H1 (cell line): ENCODE results near the gene UVRAG. TPM values are rescaled to one million over a fixed set of nuclear protein-coding genes. Genes with fewer than 3 reads are reported as not detected.

Source experiments
- CTCF ChIA-PET: fragments of 300-600 bp; sonication (Branson Sonifier 250); formaldehyde crosslinking; loops from one replicate; lab custom pipeline; 2021; ENCODE audit not compliant: partially characterized antibody; lab: Charles Lee
- POLR2A ChIA-PET: fragments of 300-600 bp; sonication (Branson Sonifier 250); formaldehyde crosslinking; loops from one replicate; lab custom pipeline; 2021; ENCODE audit warnings: inconsistent platforms; ENCODE audit not compliant: partially characterized antibody; lab: Charles Lee
- DNase-seq, 2 experiments: peaks; one replicate each; pipeline versions ENCODE4 v3.0.0 to v3.0.0-alpha.2; 2010 to 2022; ENCODE audit warnings: low spot score in 2 of 2, low read depth in 1 of 2, mixed read lengths in 1 of 2
- FAIRE-seq: peaks from 2 replicates; lab custom pipeline; 2011; peaks lifted over from hg19 to GRCh38; lab: Jason Lieb, UNC
- H2AFZ ChIP-seq: 2 replicates; pipeline ENCODE4 v1.8.1; 2012; ENCODE audit warnings: low read length, inconsistent platforms
- H2AK5ac ChIP-seq: 2 replicates; pipeline ENCODE4 v1.6.1; 2013; ENCODE audit warnings: low read depth, low read length
- H2BK120ac ChIP-seq: replicated peaks from 2 replicates; pipeline ENCODE3; 2013; ENCODE audit warnings: low read depth, low read length, inconsistent platforms
- H2BK12ac ChIP-seq: 2 replicates; pipeline ENCODE4 v1.6.1; 2013; ENCODE audit warnings: low read depth, low read length
- H2BK15ac ChIP-seq: 2 replicates; pipeline ENCODE4 v1.6.1; 2013; ENCODE audit warnings: low read length
- H2BK20ac ChIP-seq: 2 replicates; pipeline ENCODE4 v1.6.1; 2013; ENCODE audit warnings: low read length
- H2BK5ac ChIP-seq: 2 replicates; pipeline ENCODE4 v1.6.1; 2013; ENCODE audit warnings: low read depth, low read length
- H3K14ac ChIP-seq: 2 replicates; pipeline ENCODE4 v1.6.1; 2013; ENCODE audit warnings: inconsistent platforms; ENCODE audit not compliant: insufficient read length
- H3K18ac ChIP-seq: 2 replicates; pipeline ENCODE4 v1.6.1; 2013; ENCODE audit warnings: low read length; ENCODE audit errors: extremely low read depth
- H3K23ac ChIP-seq: 2 replicates; pipeline ENCODE4 v1.6.1; 2013; ENCODE audit warnings: inconsistent platforms; ENCODE audit not compliant: insufficient read length
- H3K23me2 ChIP-seq: 2 replicates; pipeline ENCODE4 v1.6.1; 2013; ENCODE audit warnings: low read depth, low read length
- H3K27ac ChIP-seq: 2 replicates; pipeline ENCODE4 v1.6.1; 2011; ENCODE audit warnings: low read depth, low read length, inconsistent platforms
- H3K27me3 ChIP-seq, 4 experiments: replicated peaks in 1 of 4; 1 replicate in 1 of 4; 2 replicates in 3 of 4; pipeline versions ENCODE4 v1.6.1 to v1.8.1; 2011 to 2013; ENCODE audit warnings: low read length in 3 of 4, mild to moderate bottlenecking in 3 of 4, inconsistent platforms in 2 of 4, mixed read lengths in 2 of 4, moderate library complexity in 1 of 4; ENCODE audit not compliant: control insufficient read depth in 3 of 4, insufficient read depth in 3 of 4; ENCODE audit errors: extremely low read depth in 1 of 4
- H3K36me3 ChIP-seq, 4 experiments: 2 replicates each; pipeline versions ENCODE4 v1.6.1 to v1.8.1; 2011 to 2013; ENCODE audit warnings: mild to moderate bottlenecking in 4 of 4, low read length in 3 of 4, moderate library complexity in 2 of 4, control low read depth in 1 of 4, inconsistent platforms in 1 of 4; ENCODE audit not compliant: insufficient read depth in 4 of 4, control insufficient read depth in 2 of 4
- H3K4ac ChIP-seq: replicated peaks from 2 replicates; pipeline ENCODE3; 2013; ENCODE audit warnings: low read length, low read depth, mixed read lengths, inconsistent platforms; ENCODE audit not compliant: insufficient read length
- H3K4me1 ChIP-seq, 4 experiments: replicated peaks in 1 of 4; 1 replicate in 1 of 4; 2 replicates in 3 of 4; pipeline versions ENCODE4 v1.6.1 to v1.8.1; 2011 to 2013; ENCODE audit warnings: low read length in 3 of 4, inconsistent platforms in 2 of 4, mixed read lengths in 1 of 4; ENCODE audit not compliant: insufficient read depth in 4 of 4, control insufficient read depth in 3 of 4
- H3K4me2 ChIP-seq, 2 experiments: 2 replicates each; pipeline versions ENCODE4 v1.6.1 to v1.8.1; 2011 to 2013; ENCODE audit warnings: low read depth in 2 of 2, low read length in 2 of 2, control low read depth in 1 of 2, inconsistent platforms in 1 of 2, mild to moderate bottlenecking in 1 of 2; ENCODE audit not compliant: insufficient read depth in 1 of 2
- H3K4me3 ChIP-seq, 4 experiments: fragments of 200-600, 300-600 bp in 1 of 4; sonication (generic), shearing (Covaris generic), sonication (Bioruptor Twin) in 1 of 4; 2 replicates each; pipeline versions ENCODE4 v1.5.1 to v1.8.1; 2011 to 2016; ENCODE audit warnings: low read length in 4 of 4, low read depth in 3 of 4, control low read depth in 2 of 4, inconsistent platforms in 2 of 4, mild to moderate bottlenecking in 2 of 4, mixed read lengths in 1 of 4, moderate library complexity in 1 of 4; ENCODE audit not compliant: insufficient read depth in 2 of 4; ENCODE audit errors: extremely low read depth in 1 of 4
- H3K56ac ChIP-seq: replicated peaks from 2 replicates; pipeline ENCODE3; 2013; ENCODE audit warnings: low read depth, mild to moderate bottlenecking, mixed read lengths, low read length, inconsistent platforms; ENCODE audit not compliant: insufficient read length
- H3K79me1 ChIP-seq: 2 replicates; pipeline ENCODE4 v1.6.1; 2013; ENCODE audit warnings: low read depth, low read length, control low read depth
- H3K79me2 ChIP-seq, 2 experiments: 2 replicates each; pipeline versions ENCODE4 v1.6.1 to v1.8.1; 2012 to 2013; ENCODE audit warnings: low read length in 2 of 2, mild to moderate bottlenecking in 2 of 2, inconsistent platforms in 1 of 2; ENCODE audit not compliant: insufficient read depth in 2 of 2, control insufficient read depth in 1 of 2
- H3K9ac ChIP-seq, 4 experiments: replicated peaks in 1 of 4; 1 replicate in 1 of 4; 2 replicates in 3 of 4; pipeline versions ENCODE4 v1.6.1 to v1.8.1; 2011 to 2013; ENCODE audit warnings: low read depth in 3 of 4, low read length in 3 of 4, control low read depth in 2 of 4, mild to moderate bottlenecking in 2 of 4, moderate library complexity in 2 of 4, inconsistent platforms in 1 of 4; ENCODE audit errors: extremely low read depth in 1 of 4
- H3K9me3 ChIP-seq, 2 experiments: 2 replicates each; pipeline versions ENCODE4 v1.6.1 to v1.8.1; 2012 to 2013; ENCODE audit warnings: mild to moderate bottlenecking in 2 of 2, moderate library complexity in 2 of 2, control low read depth in 1 of 2, inconsistent platforms in 1 of 2, low read depth in 1 of 2, low read length in 1 of 2, mixed read lengths in 1 of 2; ENCODE audit not compliant: insufficient read depth in 2 of 2
- H4K20me1 ChIP-seq, 2 experiments: replicated peaks in 1 of 2; 2 replicates each; pipeline versions ENCODE3 to v1.8.1; 2011 to 2013; ENCODE audit warnings: inconsistent platforms in 2 of 2, low read length in 2 of 2, mild to moderate bottlenecking in 1 of 2; ENCODE audit not compliant: insufficient read depth in 2 of 2, control insufficient read depth in 1 of 2
- H4K5ac ChIP-seq: 2 replicates; pipeline ENCODE4 v1.6.1; 2013; ENCODE audit warnings: low read length, low read depth, mixed read lengths, inconsistent platforms; ENCODE audit not compliant: insufficient read length
- H4K8ac ChIP-seq: 2 replicates; pipeline ENCODE4 v1.8.0; 2013; ENCODE audit warnings: mild to moderate bottlenecking, moderate library complexity, low read length, inconsistent platforms; ENCODE audit not compliant: insufficient read depth; ENCODE audit errors: extremely low read depth
- H4K91ac ChIP-seq: replicated peaks from 2 replicates; pipeline ENCODE3; 2013; ENCODE audit warnings: low read length, mixed read lengths, inconsistent platforms; ENCODE audit not compliant: insufficient read length
- CHD2 ChIP-seq: IDR thresholded peaks from 2 replicates; pipeline ENCODE4 v1.6.1; 2012; ENCODE audit warnings: low read length, improper control_type of control experiment
- CTBP2 ChIP-seq: IDR thresholded peaks from 2 replicates; pipeline ENCODE4 v1.7.0; 2011; ENCODE audit warnings: borderline replicate concordance, mild to moderate bottlenecking, moderate library complexity, mixed read lengths, low read length; ENCODE audit not compliant: insufficient read depth, insufficient read length
- KDM4A ChIP-seq: IDR thresholded peaks from one replicate; pipeline ENCODE4 v1.7.1; 2012; ENCODE audit warnings: low read depth, mild to moderate bottlenecking, moderate library complexity, low read length, inconsistent platforms; ENCODE audit not compliant: severe bottlenecking
- MAFK ChIP-seq: IDR thresholded peaks from 2 replicates; pipeline ENCODE4 v1.6.1; 2012; ENCODE audit warnings: low read depth, mild to moderate bottlenecking, improper control_type of control experiment, low read length
- PHF8 ChIP-seq: fragments of 200-600 bp; sonication (generic); conservative IDR thresholded peaks from 2 replicates; pipeline ENCODE4 v1.7.1; 2012; ENCODE audit warnings: low read depth, mild to moderate bottlenecking, inconsistent platforms, low read length, moderate library complexity
- RBBP5 ChIP-seq: IDR thresholded peaks from 2 replicates; pipeline ENCODE4 v1.7.1; 2012; ENCODE audit warnings: low read depth, mild to moderate bottlenecking, inconsistent platforms, low read length, moderate library complexity, borderline replicate concordance
- RFX5 ChIP-seq: IDR thresholded peaks from 2 replicates; pipeline ENCODE4 v1.6.1; 2011; ENCODE audit warnings: low read depth, low read length, improper control_type of control experiment, borderline replicate concordance
- SAP30 ChIP-seq: fragments of 300-600 bp; sonication (generic); IDR thresholded peaks from 2 replicates; pipeline ENCODE4 v1.7.1; 2012; ENCODE audit warnings: low read length, moderate library complexity, mild to moderate bottlenecking, inconsistent platforms; ENCODE audit not compliant: insufficient read depth, insufficient replicate concordance
- SP1 ChIP-seq: IDR thresholded peaks from 2 replicates; pipeline ENCODE4 v1.6.1; 2011; ENCODE audit warnings: low read depth, low read length
- SP2 ChIP-seq: IDR thresholded peaks from 2 replicates; pipeline ENCODE4 v1.6.1; 2012; ENCODE audit warnings: mild to moderate bottlenecking, low read length, inconsistent platforms
- SP4 ChIP-seq: IDR thresholded peaks from 2 replicates; pipeline ENCODE4 v1.6.1; 2012; ENCODE audit warnings: low read length, inconsistent platforms
- ZNF274 ChIP-seq: IDR thresholded peaks from 2 replicates; pipeline ENCODE4 v1.7.0; 2012; ENCODE audit warnings: low read length, borderline replicate concordance; ENCODE audit errors: extremely low read depth
- WGBS, 2 experiments: shearing (Covaris generic) in 1 of 2; methylation state at CpG; one replicate each; pipeline versions ENCODE4 v1.1.6 to v1.1.7; 2013 to 2015; ENCODE audit warnings: low lambda C conversion rate in 2 of 2, mixed read lengths in 2 of 2, inconsistent platforms in 1 of 2, low coverage in 1 of 2, missing lambda C conversion rate in 1 of 2; ENCODE audit not compliant: insufficient replicate concordance in 2 of 2, insufficient coverage in 1 of 2, insufficient read length in 1 of 2; ENCODE audit errors: extremely low coverage in 1 of 2, missing lambda C conversion rate in 1 of 2; 5-methylcytosine and 5-hydroxymethylcytosine counted together
- polyA plus RNA-seq, 7 experiments: library from polyadenylated mRNA; depleted of rRNA in 3 of 7; stranded (reverse) in 5 of 7; unstranded in 2 of 7; fragments of >200 nt in 5 of 7; fragments of 200-250 nt in 2 of 7; gene quantifications; 1 replicate in 5 of 7; 2 replicates in 1 of 7; 4 replicates in 1 of 7; pipeline versions ENCODE4 v1.2.1 to v1.2.3, GENCODE V29; 2011 to 2013; ENCODE audit warnings: missing spikeins in 2 of 7, mixed read lengths in 2 of 7
- total RNA-seq: library from RNA; stranded (reverse); fragmentation: NEBNext Ultra II Directional; extraction: Animal tissue kit (Norgen Biotek cat#: 25700); gene quantifications from 2 replicates; pipeline ENCODE4 v1.2.1, GENCODE V29; 2021
- TF ChIP-seq, protein P1 (sequence below): IDR thresholded peaks from 2 replicates; pipeline ENCODE4 v1.6.1; 2012; ENCODE audit warnings: low read length, inconsistent platforms

Gene UVRAG
- total and polyA plus RNA-seq, 2 of the 8 experiments (the other 6 are each of a cell fraction or from before 2014, with no cell fraction given) = 5.5 to 14.7 TPM

- no peak overlapping the region for H3K4ac ChIP-seq
- ChIA-PET CTCF (interaction anchor here (0.9 kb wide), 1 partner anchor 9 kb away, joined by 3 read pairs; the partner anchor contains the start of gene UVRAG), POLR2A (no interaction called here)
- H3K27ac ChIP-seq = no peak overlapping the region
- peaks cover 0 to 23% of the 10 kb centered on the region in 2 experiments; a peak in 2 of 4 replicates for H3K79me2 ChIP-seq
- H4K5ac ChIP-seq = no peak overlapping the region
- H2BK5ac ChIP-seq = no peak overlapping the region
- H3K14ac ChIP-seq = no peak overlapping the region
- H4K8ac ChIP-seq = no peak overlapping the region
- no peaks in the 10 kb centered on the region for H4K20me1 ChIP-seq
- no peak overlapping the region for H4K91ac ChIP-seq
- no peaks in the 10 kb centered on the region; the same call in 1 of the 2 replicates for H3K79me1 ChIP-seq
- no peaks in the 10 kb centered on the region for H3K4me1 ChIP-seq
- no peak overlapping the region for H2AFZ ChIP-seq
- no peak overlapping the region for H3K18ac ChIP-seq
- H3K27me3 ChIP-seq = no peaks in the 10 kb centered on the region
- DNase-seq = no peak
- WGBS, 2 experiments = 96% methylated on average over 4 of the region's 4 CpGs; no CpG with 5 or more reads in 1 of the 2 experiments
- no peak overlapping the region for H2BK12ac ChIP-seq
- no peak overlapping the region for H2AK5ac ChIP-seq
- no peak for FAIRE-seq
- no peaks in the 10 kb centered on the region for H3K23me2 ChIP-seq
- H3K23ac ChIP-seq = no peak overlapping the region
- H3K9ac ChIP-seq = no peak overlapping the region
- H2BK120ac ChIP-seq = no peak overlapping the region
- H3K4me2 ChIP-seq = no peak overlapping the region
- no peaks in the 10 kb centered on the region for H3K36me3 ChIP-seq
- H3K56ac ChIP-seq = no peak overlapping the region
- H2BK20ac ChIP-seq = no peak overlapping the region
- no peak overlapping the region for H2BK15ac ChIP-seq
- no peak overlapping the region for H3K4me3 ChIP-seq
- no peaks in the 10 kb centered on the region for H3K9me3 ChIP-seq
- TF ChIP-seq KDM4A (no peak), PHF8 (no peak), SP1 (no peak), ZNF274 (no peak), RBBP5 (no peak), SAP30 (no peak), MAFK (no peak), SP2 (no peak), CHD2 (no peak), RFX5 (no peak), SP4 (no peak), CTBP2 (no peak)
- TF ChIP-seq, protein P1, sequence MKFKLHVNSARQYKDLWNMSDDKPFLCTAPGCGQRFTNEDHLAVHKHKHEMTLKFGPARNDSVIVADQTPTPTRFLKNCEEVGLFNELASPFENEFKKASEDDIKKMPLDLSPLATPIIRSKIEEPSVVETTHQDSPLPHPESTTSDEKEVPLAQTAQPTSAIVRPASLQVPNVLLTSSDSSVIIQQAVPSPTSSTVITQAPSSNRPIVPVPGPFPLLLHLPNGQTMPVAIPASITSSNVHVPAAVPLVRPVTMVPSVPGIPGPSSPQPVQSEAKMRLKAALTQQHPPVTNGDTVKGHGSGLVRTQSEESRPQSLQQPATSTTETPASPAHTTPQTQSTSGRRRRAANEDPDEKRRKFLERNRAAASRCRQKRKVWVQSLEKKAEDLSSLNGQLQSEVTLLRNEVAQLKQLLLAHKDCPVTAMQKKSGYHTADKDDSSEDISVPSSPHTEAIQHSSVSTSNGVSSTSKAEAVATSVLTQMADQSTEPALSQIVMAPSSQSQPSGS = no peak
These were observed 8.9 kb downstream of the UVRAG start for GRCh38 chr11:75823946-75824345.
